Measurements from ENCODE around the gene TRIM46.
A peak's percentile ranks its signal among the peaks of the same experiment; 100 is the strongest.
"Not testable (repeated sequence)": the region's sequence is repeated elsewhere in the genome, so short reads cannot be mapped to it uniquely, and the experiment has no call there.

TRIM46 gene

DNA sequence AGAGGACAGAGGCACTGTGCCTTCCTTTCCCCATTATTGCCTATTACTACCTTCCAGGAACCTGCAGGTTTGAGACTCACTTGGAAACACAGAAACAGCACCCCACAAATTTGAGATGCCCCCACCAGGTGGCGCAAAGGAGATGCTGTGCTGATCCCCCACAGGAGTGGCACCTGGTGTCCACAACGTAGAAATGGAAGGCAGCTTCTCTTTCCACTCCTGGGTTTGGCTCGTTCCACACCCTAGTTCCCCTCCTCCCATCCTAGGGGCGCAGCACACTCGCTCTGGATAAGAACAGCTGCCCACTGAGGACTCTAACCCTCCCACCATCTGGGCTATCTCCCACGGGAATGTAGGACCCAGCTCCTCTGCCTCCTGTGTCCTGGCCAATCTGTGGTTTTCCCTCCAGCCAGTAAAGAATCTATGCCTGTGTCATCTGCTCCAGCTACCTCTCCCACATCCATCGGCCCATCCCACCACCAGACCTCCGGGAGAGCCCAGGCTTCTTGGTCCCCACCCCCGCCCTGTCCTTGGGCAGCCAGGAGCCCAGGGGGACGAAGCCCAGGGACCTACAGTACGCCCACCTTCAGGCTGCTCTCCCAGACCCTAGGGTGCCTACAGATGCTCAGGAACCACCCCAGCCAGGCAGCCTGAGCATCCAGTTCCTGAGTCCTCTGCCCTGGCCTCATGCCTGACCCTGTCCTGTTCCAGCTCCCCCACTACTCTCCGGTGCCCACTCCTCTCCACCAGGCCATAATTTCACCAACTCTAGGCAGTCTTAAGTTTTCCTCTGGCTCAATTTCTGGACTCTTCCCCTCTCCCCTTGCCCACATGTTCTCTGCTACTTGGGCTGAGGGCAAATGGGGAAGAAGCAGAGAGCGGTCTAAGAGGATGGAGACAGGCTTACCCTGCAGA is 33.5 kb downstream of the TRIM46 start:
- DNase-seq, result peak; percentile 77 to 81

- DNase-seq, result no peak
These were observed 34.3 kb downstream of the TRIM46 start, which contains the start of gene THBS3 for GRCh38 chr1:155207806-155208540. Gene THBS3 (minus strand): TSS chr1:155207897. CDS start chr1:155207876, 21 bp downstream.

- DNase-seq, result peak; percentile 73 to 87
These were observed 35.1 kb downstream of the TRIM46 start, which contains the start of gene MTX1 for GRCh38 chr1:155208541-155209311. Gene MTX1 (plus strand): TSS chr1:155208695. CDS start chr1:155208805, 110 bp downstream.

GRCh38 chr1:155209312-155209721 is 35.7 kb downstream of the TRIM46 start:
- no peak for DNase-seq

GRCh38 chr1:155210314-155211104 is 36.9 kb downstream of the TRIM46 start:
- DNase-seq, result peak; percentile 84 to 86

DNA sequence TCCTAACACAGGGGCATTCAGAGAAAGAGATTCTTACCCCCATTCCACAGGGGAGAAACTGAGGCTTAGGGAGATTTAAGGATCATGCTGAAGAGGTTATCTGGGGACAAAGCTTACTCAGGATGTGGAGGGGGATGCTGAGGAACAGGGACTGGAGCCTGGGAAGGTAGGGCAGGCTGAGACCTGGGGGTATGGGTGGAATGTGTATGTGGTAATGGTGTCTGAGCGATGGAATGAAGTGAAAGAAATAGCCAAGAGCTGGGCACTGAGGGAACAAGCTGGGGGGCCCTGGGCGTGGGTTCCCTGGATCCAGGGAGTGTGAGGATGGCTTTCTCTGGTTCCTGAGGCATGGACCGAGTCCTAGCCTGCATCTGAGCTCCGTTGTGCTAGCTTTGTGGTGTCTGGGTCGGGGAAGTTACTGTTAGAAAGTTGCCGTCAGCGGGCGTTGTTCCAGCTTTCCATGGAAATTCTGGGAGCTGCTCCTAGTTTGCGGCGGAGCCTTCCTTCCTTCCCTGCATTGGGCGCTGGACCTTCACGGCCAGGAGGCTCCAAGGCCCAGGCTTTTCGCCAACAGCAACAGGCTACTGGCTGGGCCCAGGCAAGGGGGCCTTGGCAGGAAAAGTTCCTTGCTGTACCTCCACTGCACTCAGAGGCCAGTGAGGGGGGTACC is 37.9 kb downstream of the TRIM46 start:
- DNase-seq, result not testable (repeated sequence)

DNA sequence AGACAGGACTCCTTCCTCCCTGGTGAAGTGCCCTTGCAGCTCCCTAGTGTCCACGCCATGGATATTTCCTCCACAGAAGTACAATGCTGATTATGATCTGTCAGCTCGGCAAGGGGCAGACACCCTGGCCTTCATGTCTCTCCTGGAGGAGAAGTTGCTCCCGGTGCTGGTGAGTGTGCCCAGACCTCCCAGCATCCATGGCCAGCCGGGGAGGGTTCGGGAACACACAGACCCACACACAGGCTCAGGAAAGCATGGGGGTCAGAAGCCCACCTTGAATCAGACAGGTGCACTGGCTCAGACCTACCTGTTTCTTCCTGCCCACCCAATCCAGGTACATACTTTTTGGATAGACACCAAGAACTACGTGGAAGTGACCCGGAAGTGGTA is 38.4 kb downstream of the TRIM46 start:
- DNase-seq, result not testable (repeated sequence)

- DNase-seq, result not testable (repeated sequence)
These were observed 41.1 kb downstream of the TRIM46 start for GRCh38 chr1:155214702-155215101.

DNA sequence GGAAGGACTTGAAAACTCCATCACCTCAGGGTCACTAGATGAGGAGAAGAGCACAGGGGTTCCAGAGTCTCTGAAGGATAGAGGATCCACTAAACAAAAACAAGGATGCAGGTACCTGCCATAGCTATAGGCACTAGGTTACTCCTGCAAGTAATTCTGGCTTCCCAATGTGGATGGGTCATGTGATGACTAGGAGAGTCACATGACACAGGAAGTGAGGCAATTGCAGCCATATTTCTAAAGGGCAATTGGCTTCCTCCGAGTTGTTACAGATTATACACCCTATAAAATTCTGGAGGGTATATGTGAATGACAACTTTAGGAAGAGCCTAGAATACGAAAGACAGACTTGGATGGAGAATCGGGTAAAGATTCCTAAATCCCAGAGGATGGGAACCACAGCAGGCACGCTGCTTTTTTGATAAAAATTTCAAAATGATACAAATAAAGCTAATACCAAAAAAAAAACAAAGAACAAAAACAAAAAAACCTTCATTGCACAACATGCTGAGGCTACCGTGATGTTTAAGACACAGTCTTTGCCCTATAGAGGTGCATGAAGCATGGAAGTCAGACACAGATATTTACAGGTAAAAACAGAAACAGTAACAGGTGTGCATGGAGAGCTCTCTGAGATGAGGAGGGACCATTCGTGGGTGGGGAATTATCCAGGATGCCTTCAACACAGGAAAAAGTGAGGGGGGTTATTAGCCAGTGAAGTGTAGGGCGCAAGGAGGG is 45.4 kb downstream of the TRIM46 start:
- DNase-seq, result peak; percentile 76 to 79

- DNase-seq, result peak; percentile 88 to 95
These were observed 46.0 kb downstream of the TRIM46 start for GRCh38 chr1:155219592-155220031.

- peak; percentile 42 to 46 for DNase-seq
These were observed 46.7 kb downstream of the TRIM46 start for GRCh38 chr1:155220211-155220965.

GRCh38 chr1:155223047-155223446 is 49.4 kb downstream of the TRIM46 start:
- peak; percentile 57 to 60 for DNase-seq

GRCh38 chr1:155225404-155225759 is 51.7 kb downstream of the TRIM46 start:
- not testable (repeated sequence) for DNase-seq

DNA sequence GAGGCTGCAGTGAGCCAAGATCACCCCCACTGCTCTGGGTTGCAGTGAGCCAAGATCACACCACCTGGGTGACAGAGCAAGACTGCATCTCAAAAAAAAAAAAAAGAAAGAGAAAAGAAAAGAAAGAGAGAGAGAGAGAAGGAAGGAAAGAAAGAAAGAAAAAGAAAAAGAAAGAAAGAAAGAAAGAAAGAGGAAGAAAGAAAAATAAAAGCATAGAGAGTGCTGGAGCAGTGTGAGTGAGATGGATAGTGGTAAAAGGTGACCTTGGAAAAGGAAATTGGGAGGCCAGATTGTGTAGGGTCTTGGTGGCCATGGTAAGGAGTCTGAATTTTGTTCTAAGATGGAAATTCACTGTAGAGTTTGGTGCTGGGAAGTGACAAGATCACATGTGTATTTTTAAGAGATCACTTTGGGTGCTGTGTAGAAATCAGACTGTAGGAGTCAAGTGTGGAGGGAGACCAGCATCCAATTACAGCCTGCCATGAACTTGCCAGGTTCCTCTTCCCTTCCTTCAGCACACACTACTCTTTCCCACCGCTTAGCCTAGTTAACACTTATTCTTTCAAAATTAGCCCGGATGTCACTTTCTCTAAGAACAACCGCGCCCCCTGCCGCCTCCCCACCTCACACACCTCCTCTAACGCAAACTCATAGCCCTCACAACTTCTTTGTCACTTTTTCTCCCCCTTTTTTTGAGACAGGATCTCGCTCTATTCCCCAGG is 52.7 kb downstream of the TRIM46 start:
- DNase-seq, result peak; percentile 90

- peak; percentile 50 to 66 for DNase-seq
These were observed 53.2 kb downstream of the TRIM46 start for GRCh38 chr1:155226910-155227260.

- peak; percentile 99 for DNase-seq
These were observed 53.8 kb downstream of the TRIM46 start for GRCh38 chr1:155227261-155228095.

DNA sequence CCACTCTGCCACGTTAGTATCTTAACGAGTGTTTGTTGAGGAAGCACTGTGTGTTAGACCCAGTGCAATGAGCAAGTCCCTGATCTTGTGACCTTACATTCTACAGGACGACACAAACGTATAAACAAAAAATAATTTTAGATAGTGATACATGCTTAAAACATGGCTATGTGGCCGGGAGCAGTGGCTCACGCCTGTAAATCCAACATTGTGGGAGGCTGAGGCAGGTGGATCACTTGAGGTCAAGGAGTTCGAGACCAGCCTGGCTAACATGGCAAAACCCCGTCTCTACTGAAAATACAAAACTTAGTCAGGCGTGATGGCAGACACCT is 54.4 kb downstream of the TRIM46 start:
- no peak for DNase-seq

DNA sequence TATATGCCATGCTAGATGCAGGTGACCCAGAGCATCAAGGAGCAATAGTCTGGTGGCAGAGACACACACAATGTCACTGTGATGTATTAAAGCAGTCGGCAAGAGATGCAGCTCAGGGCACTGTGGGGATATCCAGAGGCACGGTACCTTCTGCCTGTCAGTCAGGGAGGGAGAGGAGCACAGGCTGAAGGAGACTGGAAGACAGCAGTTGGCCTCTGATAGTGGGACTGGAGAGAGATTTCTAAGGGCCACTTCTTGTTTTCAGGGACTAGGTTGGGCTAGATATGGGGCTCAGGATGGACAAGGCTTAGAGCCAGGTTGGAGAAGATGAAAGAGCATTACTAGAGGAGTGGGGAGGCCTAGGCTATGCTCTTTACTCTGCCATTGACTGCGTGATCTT is 57.7 kb downstream of the TRIM46 start:
- DNase-seq, result not testable (repeated sequence)

Measured in inflammatory macrophage (primary cell).